ENCODE measurements around the gene TRAPPC12. TPM values are rescaled to one million over a fixed set of nuclear protein-coding genes. Genes with fewer than 3 reads are reported as not detected.

TRAPPC12 gene
- total RNA-seq, 1 experiment from 2014 or later: 34.8 TPM

DNA sequence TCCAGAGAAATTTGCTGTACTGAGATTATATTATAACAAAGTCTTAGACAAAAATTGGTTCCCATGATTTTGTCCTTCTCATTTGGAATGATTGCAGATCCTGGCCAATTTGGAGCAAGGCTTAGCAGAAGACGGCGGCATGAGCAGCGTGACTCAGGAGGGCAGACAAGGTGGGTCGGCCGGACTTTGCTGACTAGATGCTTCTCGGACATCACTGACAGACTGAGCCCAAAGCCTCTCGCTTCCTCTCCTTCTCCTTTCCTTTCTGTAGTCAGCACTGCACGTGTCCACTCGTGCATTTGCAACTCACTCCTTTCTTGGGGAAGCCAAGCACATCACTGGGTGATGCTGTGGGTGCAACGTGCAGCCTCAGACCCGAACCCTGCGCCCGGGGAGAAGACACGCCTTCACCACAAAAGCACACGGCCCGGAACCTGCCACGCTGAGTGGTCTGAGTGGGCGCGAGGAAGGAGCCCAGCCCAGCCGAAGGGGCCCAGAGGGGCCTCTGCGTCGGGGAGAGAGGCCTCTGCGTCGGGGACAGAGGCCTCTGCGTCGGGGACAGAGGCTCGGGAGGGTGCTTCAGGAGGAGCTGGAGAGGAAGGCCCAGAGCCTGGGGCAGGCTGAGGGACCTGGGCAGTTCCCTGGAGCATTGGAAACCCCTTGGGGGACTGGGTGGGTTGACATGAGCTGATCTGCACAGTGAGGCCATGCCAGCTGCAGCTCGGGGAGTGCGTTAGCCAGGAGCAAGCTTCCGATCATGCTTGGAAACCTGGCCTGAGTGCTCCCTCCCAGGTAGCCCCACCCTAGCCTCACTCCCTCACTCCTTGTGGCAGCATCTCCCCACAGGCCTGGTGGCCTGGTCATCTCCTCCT, 78.3 kb downstream of the TRAPPC12 start:
- in situ Hi-C loops (cut with HindIII; ENCODE audit: low pct_unique_long_range_greater_than_20kb, low sequenced_read_pairs): no loop called here
- DNase-seq (ENCODE audit: low read depth, low spot score): no peak

- no peak for DNase-seq (ENCODE audit: low read depth, low spot score)
- in situ Hi-C loops (cut with HindIII; ENCODE audit: low pct_unique_long_range_greater_than_20kb, low sequenced_read_pairs): no loop called here
Measured at GRCh38 chr2:3458396-3459184, 79.1 kb downstream of the TRAPPC12 start.

- in situ Hi-C loops (cut with HindIII; ENCODE audit: low pct_unique_long_range_greater_than_20kb, low sequenced_read_pairs): no loop called here
- DNase-seq (ENCODE audit: low read depth, low spot score): no peak
Measured at GRCh38 chr2:3459185-3460015, 79.9 kb downstream of the TRAPPC12 start.

- in situ Hi-C loops (cut with HindIII; ENCODE audit: low pct_unique_long_range_greater_than_20kb, low sequenced_read_pairs): no loop called here
- DNase-seq (ENCODE audit: low read depth, low spot score): no peak
Measured at GRCh38 chr2:3460156-3460555, 80.7 kb downstream of the TRAPPC12 start.

GRCh38 chr2:3460831-3461800, 81.6 kb downstream of the TRAPPC12 start:
- no peak for DNase-seq (ENCODE audit: low read depth, low spot score)
- in situ Hi-C loops (cut with HindIII; ENCODE audit: low pct_unique_long_range_greater_than_20kb, low sequenced_read_pairs): no loop called here

GRCh38 chr2:3461801-3462492, 82.5 kb downstream of the TRAPPC12 start:
- in situ Hi-C loops (cut with HindIII; ENCODE audit: low pct_unique_long_range_greater_than_20kb, low sequenced_read_pairs): no loop called here
- peak; percentile 74 for DNase-seq (ENCODE audit: low read depth, low spot score)

- DNase-seq (ENCODE audit: low read depth, low spot score): no peak
- in situ Hi-C loops (cut with HindIII; ENCODE audit: low pct_unique_long_range_greater_than_20kb, low sequenced_read_pairs): no loop called here
Measured at GRCh38 chr2:3462493-3463104, 83.1 kb downstream of the TRAPPC12 start.

DNA sequence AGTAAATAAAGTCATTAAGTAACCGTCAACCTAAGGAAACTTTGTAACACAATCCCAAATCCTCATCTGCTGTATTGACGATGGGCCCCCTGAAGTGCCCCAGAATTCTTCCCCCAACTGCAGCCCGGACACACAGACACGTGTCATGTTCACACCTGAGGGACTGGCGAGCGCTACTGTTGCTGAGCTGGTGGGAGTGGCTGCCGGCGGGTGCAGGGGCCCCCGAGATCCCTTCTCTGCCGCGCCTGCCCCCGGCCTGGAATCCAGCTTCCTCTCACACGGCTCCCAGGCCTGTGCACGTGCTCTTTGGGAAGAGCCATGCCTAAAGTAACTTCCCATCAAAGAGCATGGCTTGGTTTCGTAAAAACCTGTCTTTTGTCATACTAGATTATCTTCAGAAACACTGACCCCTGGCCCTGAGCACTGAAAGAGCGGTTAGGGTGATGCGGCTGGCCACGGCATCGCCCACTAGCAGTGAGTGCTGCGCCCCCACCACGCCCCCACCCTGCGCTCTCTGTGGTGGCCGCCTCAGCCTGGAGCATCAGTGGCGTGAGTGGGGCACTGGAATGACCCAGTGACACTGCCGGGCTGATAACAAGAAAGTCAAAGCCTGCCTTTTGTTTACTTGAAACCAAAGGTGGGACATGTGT, 83.8 kb downstream of the TRAPPC12 start:
- no peak for DNase-seq (ENCODE audit: low read depth, low spot score)
- in situ Hi-C loops (cut with HindIII; ENCODE audit: low pct_unique_long_range_greater_than_20kb, low sequenced_read_pairs): no loop called here

GRCh38 chr2:3463944-3464343, 84.5 kb downstream of the TRAPPC12 start:
- in situ Hi-C loops (cut with HindIII; ENCODE audit: low pct_unique_long_range_greater_than_20kb, low sequenced_read_pairs): no loop called here
- no peak for DNase-seq (ENCODE audit: low read depth, low spot score)

- in situ Hi-C loops (cut with HindIII; ENCODE audit: low pct_unique_long_range_greater_than_20kb, low sequenced_read_pairs): no loop called here
Measured at GRCh38 chr2:3464401-3465005, 85.0 kb downstream of the TRAPPC12 start.

GRCh38 chr2:3465328-3465727, 85.8 kb downstream of the TRAPPC12 start:
- DNase-seq (ENCODE audit: low read depth, low spot score): no peak
- in situ Hi-C loops (cut with HindIII; ENCODE audit: low pct_unique_long_range_greater_than_20kb, low sequenced_read_pairs): no loop called here

More at GRCh38 chr2:3464401-3465005, 85.0 kb downstream of the TRAPPC12 start:
- no peak for DNase-seq (ENCODE audit: low read depth, low spot score)

GRCh38 chr2:3465844-3466481, 86.5 kb downstream of the TRAPPC12 start:
- DNase-seq (ENCODE audit: low read depth, low spot score): no peak
- in situ Hi-C loops (cut with HindIII; ENCODE audit: low pct_unique_long_range_greater_than_20kb, low sequenced_read_pairs): no loop called here

- in situ Hi-C loops (cut with HindIII; ENCODE audit: low pct_unique_long_range_greater_than_20kb, low sequenced_read_pairs): no loop called here
Measured at GRCh38 chr2:3466482-3466863, 87.0 kb downstream of the TRAPPC12 start.

DNA sequence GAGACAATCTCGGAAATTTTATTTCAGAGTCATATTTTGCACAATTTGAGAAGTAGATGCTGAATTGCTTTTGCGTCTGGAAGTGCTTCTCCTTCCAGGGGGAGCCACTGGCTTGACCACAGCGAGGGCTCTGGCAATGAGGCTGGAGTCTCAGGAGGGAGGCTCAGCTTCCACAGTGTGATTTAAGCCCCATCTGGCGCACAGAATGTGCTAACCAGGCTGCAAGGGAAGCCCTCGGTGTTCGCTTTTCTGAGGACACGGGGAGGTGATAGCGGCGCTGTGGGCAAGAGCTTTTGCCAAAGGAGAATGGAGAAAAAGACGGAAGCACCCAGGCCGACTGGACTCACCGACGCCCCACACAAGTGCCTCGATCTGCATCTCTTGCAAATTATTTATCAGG, 87.5 kb downstream of the TRAPPC12 start:
- DNase-seq (ENCODE audit: low read depth, low spot score): no peak
- in situ Hi-C loops (cut with HindIII; ENCODE audit: low pct_unique_long_range_greater_than_20kb, low sequenced_read_pairs): no loop called here

More at GRCh38 chr2:3466482-3466863, 87.0 kb downstream of the TRAPPC12 start:
- DNase-seq (ENCODE audit: low read depth, low spot score): no peak

DNA sequence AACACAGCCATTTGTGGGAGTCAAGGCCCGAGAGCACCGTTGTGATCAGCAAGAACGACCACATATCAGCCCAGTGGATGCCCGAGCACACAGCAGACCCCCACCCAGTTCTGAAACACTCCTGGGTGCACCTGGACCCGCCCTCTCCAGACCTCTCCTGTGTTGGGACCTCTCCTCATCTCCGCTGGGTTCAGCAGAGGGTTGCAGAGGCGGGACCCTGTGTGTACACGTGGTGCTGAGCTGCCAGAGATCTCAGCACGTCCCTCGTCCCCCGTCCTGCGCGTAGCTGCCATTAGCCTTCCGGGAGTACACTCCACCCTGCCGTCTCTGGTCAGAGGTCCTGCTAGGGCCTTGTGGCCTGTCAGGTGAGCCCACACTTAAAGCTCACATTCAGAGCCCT, 88.2 kb downstream of the TRAPPC12 start:
- in situ Hi-C loops (cut with HindIII; ENCODE audit: low pct_unique_long_range_greater_than_20kb, low sequenced_read_pairs): no loop called here
- no peak for DNase-seq (ENCODE audit: low read depth, low spot score)
